ENCODE measurements around the gene ELMOD3. TPM values are rescaled to one million over a fixed set of nuclear protein-coding genes. Genes with fewer than 3 reads are reported as not detected.

The ELMOD3 gene
- polyA plus RNA-seq, 3 donors: 6.1 to 53.3 (median 7.2) TPM

DNA sequence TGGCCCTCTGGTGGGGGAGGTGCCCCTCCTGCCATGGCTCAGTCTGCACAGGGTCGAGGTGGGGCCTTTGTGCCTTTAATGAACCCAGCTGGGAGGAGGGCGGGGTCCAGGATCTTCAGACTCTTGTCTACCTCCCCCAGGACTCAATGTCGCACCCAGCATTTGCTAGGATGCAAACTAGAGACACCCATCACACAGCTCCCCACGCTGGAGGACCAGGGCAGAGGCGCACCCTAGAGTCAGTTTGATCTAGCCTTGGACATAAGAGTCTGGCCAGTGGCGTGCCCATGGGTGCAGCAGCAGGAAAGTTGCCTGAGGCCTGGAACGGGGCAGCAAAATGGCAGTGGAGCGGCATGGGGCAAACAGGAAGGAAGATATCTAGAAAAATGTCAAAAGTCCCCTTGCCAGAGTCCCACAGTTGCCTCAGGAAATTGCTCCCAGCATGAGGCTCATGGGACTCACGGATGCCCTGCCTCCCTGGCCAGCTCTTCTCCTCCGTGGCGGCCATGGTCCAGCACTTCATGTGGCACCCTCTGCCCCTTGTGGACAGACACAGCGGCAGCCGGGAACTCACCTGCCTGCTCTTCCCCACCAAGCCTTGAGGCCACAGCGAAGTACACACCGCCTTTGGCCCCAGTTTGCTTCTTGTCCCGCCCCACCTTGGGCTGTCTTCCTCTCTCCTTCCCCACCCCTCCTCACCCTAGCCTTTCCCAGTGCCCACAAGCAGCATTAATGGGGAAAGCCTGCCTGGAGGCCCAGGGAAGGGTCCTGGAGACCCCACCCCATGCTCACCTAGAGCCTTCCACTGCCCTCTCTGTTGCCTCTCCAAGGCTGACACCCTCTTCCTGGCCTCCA, 81.6 kb downstream of the ELMOD3 start:
- TF ChIP-seq, protein P1, sequence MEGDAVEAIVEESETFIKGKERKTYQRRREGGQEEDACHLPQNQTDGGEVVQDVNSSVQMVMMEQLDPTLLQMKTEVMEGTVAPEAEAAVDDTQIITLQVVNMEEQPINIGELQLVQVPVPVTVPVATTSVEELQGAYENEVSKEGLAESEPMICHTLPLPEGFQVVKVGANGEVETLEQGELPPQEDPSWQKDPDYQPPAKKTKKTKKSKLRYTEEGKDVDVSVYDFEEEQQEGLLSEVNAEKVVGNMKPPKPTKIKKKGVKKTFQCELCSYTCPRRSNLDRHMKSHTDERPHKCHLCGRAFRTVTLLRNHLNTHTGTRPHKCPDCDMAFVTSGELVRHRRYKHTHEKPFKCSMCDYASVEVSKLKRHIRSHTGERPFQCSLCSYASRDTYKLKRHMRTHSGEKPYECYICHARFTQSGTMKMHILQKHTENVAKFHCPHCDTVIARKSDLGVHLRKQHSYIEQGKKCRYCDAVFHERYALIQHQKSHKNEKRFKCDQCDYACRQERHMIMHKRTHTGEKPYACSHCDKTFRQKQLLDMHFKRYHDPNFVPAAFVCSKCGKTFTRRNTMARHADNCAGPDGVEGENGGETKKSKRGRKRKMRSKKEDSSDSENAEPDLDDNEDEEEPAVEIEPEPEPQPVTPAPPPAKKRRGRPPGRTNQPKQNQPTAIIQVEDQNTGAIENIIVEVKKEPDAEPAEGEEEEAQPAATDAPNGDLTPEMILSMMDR (IDR thresholded peaks at IDR 0.05): no peak
- Histone ChIP-seq H4K20me1 (ENCODE audit: insufficient read depth, low read length) (no peaks in the 10 kb centered on the region), H3K9ac (ENCODE audit: insufficient read depth, low read length, poor library complexity, severe bottlenecking) (no peak overlapping the region), H3K36me3 (replicated peaks in 1 of 2; ENCODE audit: control insufficient read depth in 1 of 2, insufficient read depth in 2 of 2, low read length in 2 of 2) (no peaks in the 10 kb centered on the region), H3K9me3 (replicated peaks in 1 of 2; ENCODE audit: control insufficient read depth in 1 of 2, insufficient read depth in 1 of 2, low read length in 2 of 2) (no peaks in the 10 kb centered on the region), H3K27me3 (ENCODE audit: control insufficient read depth in 2 of 2, insufficient read depth in 2 of 2, low read length in 2 of 2) (no peaks in the 10 kb centered on the region), H3K79me2 (ENCODE audit: insufficient read depth, low read length) (no peaks in the 10 kb centered on the region), H3K4me3 (replicated peaks in 1 of 3; ENCODE audit: low read depth in 2 of 3, low read length in 3 of 3) (no peak overlapping the region), H3K4me2 (replicated peaks; ENCODE audit: extremely low read depth, low read length, poor library complexity, severe bottlenecking) (no peak overlapping the region), H3K27ac (ENCODE audit: low read depth in 1 of 2, low read length in 2 of 2) (peak overlapping the region; percentile 92 to 98), H3K4me1 (ENCODE audit: control insufficient read depth in 1 of 2, insufficient read depth in 2 of 2, low read length in 2 of 2) (peaks cover 48 to 55% of the 10 kb centered on the region in 2 donors), H2AFZ (ENCODE audit: insufficient read depth, low read depth, low read length, poor library complexity, severe bottlenecking) (peak overlapping the region; percentile 57)
- peak in 1 of 3 donors; percentile 17 for DNase-seq
- Mint-ChIP-seq H3K27ac (peak overlapping the region in 6 of 7 donors; percentile 95 to 100 (median 98)), H3K27me3 (ENCODE audit: low read depth in 3 of 3) (peaks cover 0 to 6% (median 2%) of the 10 kb centered on the region in 3 donors), H3K4me3 (no peak overlapping the region), H3K9me3 (no peaks in the 10 kb centered on the region), H3K4me1 (peaks cover 48% of the 10 kb centered on the region), H3K36me3 (no peaks in the 10 kb centered on the region)
- WGBS (ENCODE audit: insufficient coverage): 82% methylated on average over 14 of the region's 16 CpGs
- intact Hi-C loops (cut with micrococcal nuclease): loop anchor here (5.0 kb wide), 2 partner anchors 61 to 101 kb away; partner anchors contain the start of gene MAT2A (in 2 of the 2)

- H3K27me3 ChIP-seq (ENCODE audit: control insufficient read depth in 2 of 2, insufficient read depth in 2 of 2, low read length in 2 of 2): no peaks in the 10 kb centered on the region
- peaks cover 54 to 62% of the 10 kb centered on the region in 2 donors for H3K4me1 ChIP-seq (ENCODE audit: control insufficient read depth in 1 of 2, insufficient read depth in 2 of 2, low read length in 2 of 2)
- peak overlapping the region; percentile 71 for H3K4me2 ChIP-seq (replicated peaks; ENCODE audit: extremely low read depth, low read length, poor library complexity, severe bottlenecking)
- no peaks in the 10 kb centered on the region for H3K36me3 ChIP-seq (replicated peaks in 1 of 2; ENCODE audit: control insufficient read depth in 1 of 2, insufficient read depth in 2 of 2, low read length in 2 of 2)
- peak overlapping the region; percentile 92 to 98 for H3K27ac ChIP-seq (ENCODE audit: low read depth in 1 of 2, low read length in 2 of 2)
- peak in 1 of 3 donors; percentile 18 for DNase-seq
- Mint-ChIP-seq H3K36me3 (no peaks in the 10 kb centered on the region), H3K4me1 (peaks cover 53% of the 10 kb centered on the region), H3K27ac (peak overlapping the region; percentile 95 to 100 (median 98)), H3K4me3 (peak overlapping the region; percentile 62 to 64), H3K27me3 (ENCODE audit: low read depth in 3 of 3) (peaks cover 0 to 6% (median 2%) of the 10 kb centered on the region in 3 donors), H3K9me3 (no peaks in the 10 kb centered on the region)
- peak overlapping the region; percentile 57 for H2AFZ ChIP-seq (ENCODE audit: insufficient read depth, low read depth, low read length, poor library complexity, severe bottlenecking)
- no peaks in the 10 kb centered on the region for H4K20me1 ChIP-seq (ENCODE audit: insufficient read depth, low read length)
- H3K4me3 ChIP-seq (replicated peaks in 1 of 3; ENCODE audit: low read depth in 2 of 3, low read length in 3 of 3): no peak overlapping the region
- H3K9me3 ChIP-seq (replicated peaks in 1 of 2; ENCODE audit: control insufficient read depth in 1 of 2, insufficient read depth in 1 of 2, low read length in 2 of 2): no peaks in the 10 kb centered on the region
- WGBS (ENCODE audit: insufficient coverage): 57% methylated on average over 5 of the region's 10 CpGs
- peak overlapping the region; percentile 83 for H3K9ac ChIP-seq (ENCODE audit: insufficient read depth, low read length, poor library complexity, severe bottlenecking)
- H3K79me2 ChIP-seq (ENCODE audit: insufficient read depth, low read length): no peaks in the 10 kb centered on the region
- TF ChIP-seq, protein P1 (IDR thresholded peaks at IDR 0.05): no peak
- intact Hi-C loops (cut with micrococcal nuclease): loop anchor here (5.0 kb wide), 2 partner anchors 60 to 100 kb away; partner anchors contain the start of gene MAT2A (in 2 of the 2)
These were observed 82.4 kb downstream of the ELMOD3 start for GRCh38 chr2:85436836-85437487.
